ENCODE data around the gene CARD9. TPM values are rescaled to one million over a fixed set of nuclear protein-coding genes. Genes with fewer than 3 reads are reported as not detected.

The CARD9 gene
- total RNA-seq, 1 donor from 2014 or later: not detected

DNA sequence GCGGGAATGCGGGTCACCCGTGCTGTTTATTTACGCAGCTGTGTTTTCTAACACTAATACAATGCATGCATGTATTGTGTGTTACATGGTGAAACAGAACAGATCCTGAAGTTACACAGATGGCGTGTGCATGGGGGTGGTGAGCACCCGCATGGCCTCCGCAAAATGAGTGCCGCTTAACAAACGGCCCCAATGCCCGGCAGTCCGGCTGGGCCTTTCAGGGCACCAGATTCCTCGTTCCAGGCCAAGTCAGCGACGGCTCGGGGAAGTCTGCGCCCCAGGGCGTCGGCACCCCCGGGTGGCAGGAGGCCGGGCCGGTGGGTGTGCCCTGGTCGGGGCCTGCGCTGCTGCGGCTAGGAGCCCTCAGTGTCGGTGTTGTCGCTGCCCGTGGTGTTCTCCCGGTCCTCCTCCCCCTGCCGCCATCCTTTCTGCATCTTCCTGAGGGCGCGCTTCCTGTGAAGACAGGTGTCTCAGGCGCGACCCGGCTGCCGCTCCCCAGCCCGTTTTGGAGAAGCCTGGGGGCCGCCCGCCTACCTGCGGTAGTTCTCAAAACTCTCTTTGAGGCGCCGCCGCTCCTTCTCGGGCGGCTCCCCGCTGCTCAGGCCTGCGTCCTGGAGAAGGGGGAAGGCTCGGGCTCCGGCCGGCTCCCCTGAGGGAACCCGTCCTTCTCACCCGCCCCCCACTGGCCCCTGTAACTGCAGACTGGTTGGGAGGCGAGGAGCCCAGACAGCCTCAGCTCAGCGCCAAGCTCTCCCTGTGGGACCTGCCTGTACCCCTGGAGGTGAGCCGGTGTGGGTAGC is 9.3 kb downstream of the CARD9 start:
- Mint-ChIP-seq H3K4me3 (peak overlapping the region; percentile 77), H3K4me1 (peaks cover 4% of the 10 kb centered on the region), H3K9me3 (no peaks in the 10 kb centered on the region), H3K27me3 (ENCODE audit: insufficient read depth, low read depth) (peaks cover 6% of the 10 kb centered on the region), H3K36me3 (no peaks in the 10 kb centered on the region), H3K27ac (no peak overlapping the region)
- TF ChIP-seq EZH2 (IDR thresholded peaks at IDR 0.05) (no peak), EZH2phosphoT487 (IDR thresholded peaks at IDR 0.05) (no peak), CTCF (IDR thresholded peaks at IDR 0.05) (no peak)
- Histone ChIP-seq H3K9ac (no peak overlapping the region), H2AFZ (replicated peaks) (no peak overlapping the region), H3F3A (ENCODE audit: low read depth) (no peaks in the 10 kb centered on the region), H3K4me2 (no peak overlapping the region), H3K27me3 (no peaks in the 10 kb centered on the region), H3K79me2 (ENCODE audit: low read depth) (no peaks in the 10 kb centered on the region), H3K36me3 (no peaks in the 10 kb centered on the region), H3K9me3 (ENCODE audit: low read depth) (no peaks in the 10 kb centered on the region), H4K20me1 (ENCODE audit: low read depth) (peaks cover 10% of the 10 kb centered on the region), H3K27ac (no peak overlapping the region), H3K4me3 (no peak overlapping the region), H3K4me1 (no peaks in the 10 kb centered on the region)
- no peak for DNase-seq (ENCODE audit: low spot score)

GRCh38 chr9:136363106-136363948 is 10.1 kb downstream of the CARD9 start, which contains the start of gene DNLZ:
DNLZ (minus strand) TSS chr9:136363744; CDS start chr9:136363714, 30 bp downstream.
- peak within 1 kb of the TSS; percentile 84 for H3K4me2 ChIP-seq
- TF ChIP-seq EZH2 (IDR thresholded peaks at IDR 0.05) (no peak), CTCF (IDR thresholded peaks at IDR 0.05) (peak; percentile 91), EZH2phosphoT487 (IDR thresholded peaks at IDR 0.05) (no peak)
- no peaks in the 10 kb centered on the region for H3K9me3 ChIP-seq (ENCODE audit: low read depth)
- no peak within 1 kb of the TSS for H2AFZ ChIP-seq (replicated peaks)
- H3K27me3 Mint-ChIP-seq (ENCODE audit: insufficient read depth, low read depth): peaks cover 6% of the 10 kb centered on the region
- no peaks in the 10 kb centered on the region for H3F3A ChIP-seq (ENCODE audit: low read depth)
- peak within 1 kb of the TSS; percentile 86 for H3K4me3 Mint-ChIP-seq
- H3K9me3 Mint-ChIP-seq: no peaks in the 10 kb centered on the region
- H3K4me1 ChIP-seq: no peaks in the 10 kb centered on the region
- no peak within 1 kb of the TSS for H3K9ac ChIP-seq
- H3K4me3 ChIP-seq: peak within 1 kb of the TSS; percentile 97
- H3K36me3 ChIP-seq: no peaks in the 10 kb centered on the region
- peak within 1 kb of the TSS; percentile 86 for H3K27ac ChIP-seq
- H3K27me3 ChIP-seq: no peaks in the 10 kb centered on the region
- no peaks in the 10 kb centered on the region for H3K36me3 Mint-ChIP-seq
- peaks cover 10% of the 10 kb centered on the region for H4K20me1 ChIP-seq (ENCODE audit: low read depth)
- H3K27ac Mint-ChIP-seq: no peak within 1 kb of the TSS
- H3K79me2 ChIP-seq (ENCODE audit: low read depth): no peaks in the 10 kb centered on the region
- DNase-seq (ENCODE audit: low spot score): peak; percentile 96
- peaks cover 4% of the 10 kb centered on the region for H3K4me1 Mint-ChIP-seq

GRCh38 chr9:136362450-136362784 is 11.1 kb downstream of the CARD9 start:
- Histone ChIP-seq H3F3A (ENCODE audit: low read depth) (no peaks in the 10 kb centered on the region), H3K4me2 (no peak overlapping the region), H3K9ac (no peak overlapping the region), H3K4me1 (no peaks in the 10 kb centered on the region), H4K20me1 (ENCODE audit: low read depth) (peaks cover 10% of the 10 kb centered on the region), H3K27me3 (no peaks in the 10 kb centered on the region), H3K36me3 (no peaks in the 10 kb centered on the region), H3K79me2 (ENCODE audit: low read depth) (no peaks in the 10 kb centered on the region), H2AFZ (replicated peaks) (no peak overlapping the region), H3K9me3 (ENCODE audit: low read depth) (no peaks in the 10 kb centered on the region), H3K27ac (no peak overlapping the region), H3K4me3 (no peak overlapping the region)
- Mint-ChIP-seq H3K27me3 (ENCODE audit: insufficient read depth, low read depth) (peaks cover 6% of the 10 kb centered on the region), H3K36me3 (no peaks in the 10 kb centered on the region), H3K27ac (no peak overlapping the region), H3K4me1 (peaks cover 4% of the 10 kb centered on the region), H3K4me3 (peak overlapping the region; percentile 86), H3K9me3 (no peaks in the 10 kb centered on the region)
- DNase-seq (ENCODE audit: low spot score): no peak
- TF ChIP-seq EZH2 (IDR thresholded peaks at IDR 0.05) (no peak), EZH2phosphoT487 (IDR thresholded peaks at IDR 0.05) (no peak), CTCF (IDR thresholded peaks at IDR 0.05) (no peak)

All from neural progenitor cell (in vitro differentiated cells).